Stimulated activated naive CD8-positive, alpha-beta T cell treated with anti-CD3 and anti-CD28 coated beads, Interleukin-15, amount 100 ng/mL, for 72 hours (primary cell): ENCODE data around the gene ANGEL1.
A peak's percentile ranks its signal among the peaks of the same experiment; 100 is the strongest.

Source experiments
- ATAC-seq: fragments of 150-1000 bp; cut with Tn5 transposase; 2 replicates; pipeline ENCODE4 v1.10.0; 2021; ENCODE audit warnings: mild to moderate bottlenecking, moderate library complexity
- DNase-seq, 2 donors: peaks; one replicate each; pipeline ENCODE4 v3.0.0; 2021 to 2022
- H3K27ac Mint-ChIP-seq, 2 donors: one replicate each; pipeline ENCODE4 v1.8.0; 2022; ENCODE audit warnings: mild to moderate bottlenecking in 2 of 2, mixed read lengths in 2 of 2, moderate library complexity in 2 of 2
- H3K27me3 Mint-ChIP-seq: one replicate; pipeline ENCODE4 v1.8.0; 2022; ENCODE audit warnings: mixed read lengths
- H3K4me1 Mint-ChIP-seq: one replicate; pipeline ENCODE4 v1.8.0; 2022; ENCODE audit warnings: mild to moderate bottlenecking, mixed read lengths
- H3K4me3 Mint-ChIP-seq, 2 donors: one replicate each; pipeline ENCODE4 v1.8.0; 2022; ENCODE audit warnings: mild to moderate bottlenecking in 2 of 2, mixed read lengths in 2 of 2, moderate library complexity in 1 of 2
- H3K9me3 Mint-ChIP-seq, 2 donors: one replicate each; pipeline ENCODE4 v1.8.0; 2022; ENCODE audit warnings: mixed read lengths in 2 of 2

ANGEL1 gene

GRCh38 chr14:76793324-76793723 lies 19.4 kb downstream of the ANGEL1 start:
- ATAC-seq: no peak
- Mint-ChIP-seq H3K4me1 (no peaks in the 10 kb centered on the region), H3K27me3 (no peaks in the 10 kb centered on the region), H3K27ac (no peak overlapping the region), H3K4me3 (no peak overlapping the region), H3K9me3 (no peaks in the 10 kb centered on the region)
- no peak for DNase-seq

- Mint-ChIP-seq H3K27ac (no peak overlapping the region), H3K9me3 (no peaks in the 10 kb centered on the region), H3K4me1 (no peaks in the 10 kb centered on the region), H3K27me3 (no peaks in the 10 kb centered on the region), H3K4me3 (no peak overlapping the region)
- DNase-seq (no peak), ATAC-seq (no peak)
Measured at GRCh38 chr14:76792422-76792821, 20.3 kb downstream of the ANGEL1 start.

- Mint-ChIP-seq H3K4me1 (peaks cover 35% of the 10 kb centered on the region), H3K27ac (peak overlapping the region in 1 of 2 donors; percentile 93), H3K27me3 (no peaks in the 10 kb centered on the region), H3K9me3 (no peaks in the 10 kb centered on the region), H3K4me3 (no peak overlapping the region)
- DNase-seq (no peak), ATAC-seq (no peak)
Measured at GRCh38 chr14:76786601-76787000, 26.1 kb downstream of the ANGEL1 start.

- Mint-ChIP-seq H3K27ac (no peak overlapping the region), H3K9me3 (no peaks in the 10 kb centered on the region), H3K4me1 (peaks cover 46% of the 10 kb centered on the region), H3K27me3 (no peaks in the 10 kb centered on the region), H3K4me3 (no peak overlapping the region)
- DNase-seq (peak; percentile 54 to 58), ATAC-seq (peak; percentile 84)
Measured at GRCh38 chr14:76784881-76785280, 27.8 kb downstream of the ANGEL1 start.

- DNase-seq (no peak), ATAC-seq (no peak)
- Mint-ChIP-seq H3K4me1 (peaks cover 46% of the 10 kb centered on the region), H3K27me3 (no peaks in the 10 kb centered on the region), H3K4me3 (no peak overlapping the region), H3K9me3 (no peaks in the 10 kb centered on the region), H3K27ac (no peak overlapping the region)
Measured at GRCh38 chr14:76784266-76784874, 28.3 kb downstream of the ANGEL1 start.

- peak; percentile 48 for ATAC-seq
- peak overlapping the region; percentile 89 to 94 for H3K27ac Mint-ChIP-seq
- H3K27me3 Mint-ChIP-seq: no peaks in the 10 kb centered on the region
- no peaks in the 10 kb centered on the region for H3K9me3 Mint-ChIP-seq
- H3K4me3 Mint-ChIP-seq: peak overlapping the region; percentile 44 to 57
- H3K4me1 Mint-ChIP-seq: peaks cover 46% of the 10 kb centered on the region
- DNase-seq: no peak
Measured at GRCh38 chr14:76782885-76783566, 29.7 kb downstream of the ANGEL1 start.

GRCh38 chr14:76782115-76782884 lies 30.4 kb downstream of the ANGEL1 start:
- ATAC-seq: peak; percentile 3
- H3K4me3 Mint-ChIP-seq: peak overlapping the region; percentile 44 to 57
- peak overlapping the region; percentile 89 to 94 for H3K27ac Mint-ChIP-seq

GRCh38 chr14:76781648-76782051 lies 31.0 kb downstream of the ANGEL1 start:
- H3K4me3 Mint-ChIP-seq: no peak overlapping the region
- H3K27me3 Mint-ChIP-seq: no peaks in the 10 kb centered on the region
- H3K4me1 Mint-ChIP-seq: peaks cover 46% of the 10 kb centered on the region
- peak overlapping the region; percentile 59 to 89 for H3K27ac Mint-ChIP-seq
- DNase-seq: no peak
- H3K9me3 Mint-ChIP-seq: no peaks in the 10 kb centered on the region
- ATAC-seq: peak; percentile 62

More at GRCh38 chr14:76782115-76782884, 30.4 kb downstream of the ANGEL1 start:
- Mint-ChIP-seq H3K4me1 (peaks cover 46% of the 10 kb centered on the region), H3K9me3 (no peaks in the 10 kb centered on the region), H3K27me3 (no peaks in the 10 kb centered on the region)
- no peak for DNase-seq

- ATAC-seq (no peak), DNase-seq (no peak)
- Mint-ChIP-seq H3K27ac (peak overlapping the region; percentile 87 to 89), H3K9me3 (no peaks in the 10 kb centered on the region), H3K27me3 (no peaks in the 10 kb centered on the region), H3K4me1 (peaks cover 46% of the 10 kb centered on the region), H3K4me3 (no peak overlapping the region)
Measured at GRCh38 chr14:76780875-76781647, 31.6 kb downstream of the ANGEL1 start.

- Mint-ChIP-seq H3K4me1 (peaks cover 46% of the 10 kb centered on the region), H3K27me3 (no peaks in the 10 kb centered on the region), H3K27ac (peak overlapping the region; percentile 16 to 79), H3K4me3 (no peak overlapping the region), H3K9me3 (no peaks in the 10 kb centered on the region)
- DNase-seq: no peak
- no peak for ATAC-seq
Measured at GRCh38 chr14:76780360-76780759, 32.3 kb downstream of the ANGEL1 start.

- no peak for ATAC-seq
- Mint-ChIP-seq H3K27ac (peak overlapping the region; percentile 16 to 79), H3K4me3 (no peak overlapping the region), H3K9me3 (no peaks in the 10 kb centered on the region), H3K4me1 (peaks cover 44% of the 10 kb centered on the region), H3K27me3 (no peaks in the 10 kb centered on the region)
- DNase-seq: no peak
Measured at GRCh38 chr14:76780058-76780345, 32.7 kb downstream of the ANGEL1 start.

GRCh38 chr14:76779221-76780057 lies 33.2 kb downstream of the ANGEL1 start:
- H3K4me1 Mint-ChIP-seq: peaks cover 39% of the 10 kb centered on the region
- H3K4me3 Mint-ChIP-seq: no peak overlapping the region
- H3K9me3 Mint-ChIP-seq: no peaks in the 10 kb centered on the region
- H3K27ac Mint-ChIP-seq: peak overlapping the region; percentile 61 to 73
- ATAC-seq (no peak), DNase-seq (no peak)
- no peaks in the 10 kb centered on the region for H3K27me3 Mint-ChIP-seq

- ATAC-seq (no peak), DNase-seq (no peak)
- Mint-ChIP-seq H3K9me3 (no peaks in the 10 kb centered on the region), H3K27me3 (no peaks in the 10 kb centered on the region), H3K4me3 (no peak overlapping the region), H3K4me1 (peaks cover 37% of the 10 kb centered on the region), H3K27ac (no peak overlapping the region)
Measured at GRCh38 chr14:76778546-76779215, 34.0 kb downstream of the ANGEL1 start.

GRCh38 chr14:76777721-76778120 lies 35.0 kb downstream of the ANGEL1 start:
- H3K27ac Mint-ChIP-seq: no peak overlapping the region
- H3K27me3 Mint-ChIP-seq: no peaks in the 10 kb centered on the region
- peaks cover 37% of the 10 kb centered on the region for H3K4me1 Mint-ChIP-seq
- no peak for ATAC-seq
- no peak overlapping the region for H3K4me3 Mint-ChIP-seq
- H3K9me3 Mint-ChIP-seq: no peaks in the 10 kb centered on the region
- no peak for DNase-seq
